ENCODE measurements around the gene CHRNB2.

Gene CHRNB2

GRCh38 chr1:154553056-154554030 is 14.2 kb upstream of the CHRNB2 start:
- DNase-seq, result no peak

- DNase-seq, result no peak
Observed at GRCh38 chr1:154556422-154556821, 11.2 kb upstream of the CHRNB2 start.

- no peak for DNase-seq
Observed at GRCh38 chr1:154557248-154557938, 10.2 kb upstream of the CHRNB2 start.

- peak; percentile 31 to 35 for DNase-seq
Observed at GRCh38 chr1:154557939-154558719, 9.4 kb upstream of the CHRNB2 start, which contains the start of gene UBE2Q1. Gene UBE2Q1, minus strand, starts transcription at chr1:154558662. Its CDS starts 109 bp downstream, at chr1:154558553.

GRCh38 chr1:154558720-154559465 is 8.7 kb upstream of the CHRNB2 start:
- DNase-seq, result peak; percentile 99 to 100

- peak; percentile 81 to 85 for DNase-seq
Observed at GRCh38 chr1:154559466-154560044, 8.0 kb upstream of the CHRNB2 start.

- no peak for DNase-seq
Observed at GRCh38 chr1:154565876-154566275, 1.7 kb upstream of the CHRNB2 start.

- no peak for DNase-seq
Observed at GRCh38 chr1:154568157-154568815, 708 bp downstream of the CHRNB2 start.

- no peak for DNase-seq
Observed at GRCh38 chr1:154571244-154571963, 3.8 kb downstream of the CHRNB2 start.

- no peak for DNase-seq
Observed at GRCh38 chr1:154571964-154572288, 4.3 kb downstream of the CHRNB2 start.

- no peak for DNase-seq
Observed at GRCh38 chr1:154572468-154573167, 5.0 kb downstream of the CHRNB2 start.

GRCh38 chr1:154573168-154573510 is 5.6 kb downstream of the CHRNB2 start:
- no peak for DNase-seq

- DNase-seq, result no peak
Observed at GRCh38 chr1:154574716-154575115, 7.1 kb downstream of the CHRNB2 start.

GRCh38 chr1:154575147-154575927 is 7.8 kb downstream of the CHRNB2 start:
- no peak for DNase-seq

- no peak for DNase-seq
Observed at GRCh38 chr1:154575951-154576566, 8.5 kb downstream of the CHRNB2 start.

- DNase-seq, result no peak
Observed at GRCh38 chr1:154577346-154578057, 9.9 kb downstream of the CHRNB2 start.

- DNase-seq, result no peak
Observed at GRCh38 chr1:154578058-154578418, 10.5 kb downstream of the CHRNB2 start.

GRCh38 chr1:154579374-154579773 is 11.8 kb downstream of the CHRNB2 start:
- no peak for DNase-seq
